Activated CD4-positive, CD25-positive, alpha-beta regulatory T cell (primary cell): ENCODE measurements around the gene TEX13A.
"Not testable (repeated sequence)": the region's sequence is repeated elsewhere in the genome, so short reads cannot be mapped to it uniquely, and the experiment has no call there.

Experiments
- DNase-seq, 4 experiments: peaks; one replicate each; lab custom pipeline; 2025; lab: John Stamatoyannopoulos, UW

Gene TEX13A, protein sequence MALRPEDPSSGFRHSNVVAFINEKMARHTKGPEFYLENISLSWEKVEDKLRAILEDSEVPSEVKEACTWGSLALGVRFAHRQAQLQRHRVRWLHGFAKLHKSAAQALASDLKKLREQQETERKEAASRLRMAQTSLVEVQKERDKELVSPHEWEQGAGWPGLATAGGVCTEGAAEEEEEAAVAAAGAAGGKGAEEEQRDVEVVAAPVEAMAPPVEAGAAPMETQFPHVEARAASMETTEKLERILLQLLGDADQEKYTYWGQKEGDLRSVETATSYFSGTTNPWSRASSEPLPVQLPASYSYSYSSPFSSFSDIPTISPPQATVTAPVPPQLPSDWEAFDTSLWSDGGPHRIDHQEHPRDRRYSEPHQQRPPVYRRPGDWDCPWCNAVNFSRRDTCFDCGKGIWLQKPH

DNA sequence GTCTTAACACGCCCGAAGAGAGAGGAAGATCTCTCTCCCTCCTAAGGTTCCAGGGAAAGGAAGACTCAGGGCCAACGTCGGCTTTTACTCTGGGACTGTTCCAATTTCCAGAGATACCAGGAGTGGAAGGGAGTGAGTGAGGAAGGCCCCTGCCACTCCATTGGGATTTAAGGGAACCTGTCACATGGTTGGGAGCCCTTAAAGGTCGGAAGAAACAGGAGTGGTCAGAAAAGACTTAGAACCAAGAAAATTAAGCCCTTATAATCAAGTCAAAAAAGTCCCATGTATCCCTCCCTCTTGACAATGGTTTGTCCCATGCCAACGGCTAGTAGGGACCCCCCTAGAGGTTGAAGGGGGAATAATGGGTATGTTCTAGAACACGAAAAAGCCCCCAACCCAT is at the start of gene TEX13A:
TEX13A (minus strand) TSS at position 59 of the 400 bp plus-strand sequence. CDS start 297 bp downstream, outside the sequence.
- DNase-seq: no peak

DNA sequence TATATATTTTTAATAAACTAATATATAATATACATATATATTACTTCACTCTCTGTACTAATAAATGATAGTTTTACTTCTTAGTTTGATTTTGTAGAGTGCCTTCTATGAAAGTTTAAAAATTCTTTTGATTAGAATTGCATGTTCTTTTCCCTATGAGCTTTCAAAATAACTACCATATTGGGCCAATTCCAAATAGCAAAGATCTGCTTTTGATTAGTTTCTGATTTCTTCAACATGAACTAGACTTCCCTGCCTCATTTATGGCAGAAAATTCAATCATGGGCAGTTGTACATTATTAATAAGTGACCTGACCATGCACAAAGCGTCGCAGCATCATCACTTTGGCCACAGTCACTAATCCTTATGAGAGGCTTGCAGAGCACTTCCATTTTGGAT is 48.9 kb upstream of the TEX13A start:
- DNase-seq: no peak

DNA sequence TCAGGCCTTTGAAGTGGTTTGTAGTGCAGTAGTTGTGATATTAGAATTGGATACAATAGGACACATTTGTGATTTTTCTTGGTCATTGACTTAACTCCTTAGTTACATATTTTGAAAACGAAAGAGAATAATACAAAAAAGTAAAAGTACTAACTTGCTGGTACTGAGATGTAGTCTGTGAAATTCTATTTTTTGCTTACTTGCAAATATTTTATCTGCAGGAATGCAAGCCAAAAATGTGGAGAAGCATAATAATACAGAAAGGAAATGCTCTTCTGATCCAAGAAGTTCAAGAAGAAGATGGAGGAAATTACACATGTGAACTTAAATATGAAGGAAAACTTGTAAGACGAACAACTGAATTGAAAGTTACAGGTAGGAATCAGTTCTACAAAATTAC is 46.7 kb upstream of the TEX13A start:
- no peak for DNase-seq

DNA sequence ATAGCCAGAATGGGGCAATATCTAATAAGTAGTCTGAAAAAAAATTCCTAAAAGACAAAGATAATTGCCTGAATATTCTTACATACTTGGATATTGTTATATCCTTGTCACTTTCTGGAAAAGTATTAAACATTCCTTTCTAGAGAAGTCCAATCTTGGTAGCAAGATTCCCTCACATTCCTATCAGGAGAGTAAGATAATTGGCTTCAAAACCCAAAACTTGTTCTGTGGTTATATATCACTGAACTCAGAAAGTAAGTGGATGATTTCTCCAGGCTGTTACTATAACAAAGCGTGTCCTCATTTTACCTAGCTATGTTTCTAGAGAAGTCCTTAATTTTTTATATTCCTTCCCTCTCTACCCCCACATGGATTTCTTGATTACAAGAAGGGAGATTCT is 46.0 kb upstream of the TEX13A start:
- DNase-seq: no peak

DNA sequence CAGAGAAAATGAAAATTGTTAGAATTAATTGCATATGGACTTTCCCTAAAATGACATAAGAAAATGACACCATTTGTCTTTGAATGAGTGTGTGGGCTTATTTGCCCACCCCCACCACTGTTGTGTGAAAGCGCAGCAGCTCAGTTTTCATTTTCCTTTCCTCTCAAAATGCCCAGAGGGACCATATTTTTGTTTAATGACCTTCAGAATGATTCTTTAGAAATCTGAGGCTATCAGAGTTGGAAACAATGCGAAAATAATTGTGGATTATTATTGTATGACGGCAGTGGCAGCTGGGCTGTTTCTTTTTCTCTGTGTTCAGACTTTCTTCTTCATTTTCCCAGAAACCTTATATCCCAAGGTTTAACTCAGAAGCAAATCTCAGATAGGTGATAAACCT is 44.6 kb upstream of the TEX13A start:
- DNase-seq: no peak

DNA sequence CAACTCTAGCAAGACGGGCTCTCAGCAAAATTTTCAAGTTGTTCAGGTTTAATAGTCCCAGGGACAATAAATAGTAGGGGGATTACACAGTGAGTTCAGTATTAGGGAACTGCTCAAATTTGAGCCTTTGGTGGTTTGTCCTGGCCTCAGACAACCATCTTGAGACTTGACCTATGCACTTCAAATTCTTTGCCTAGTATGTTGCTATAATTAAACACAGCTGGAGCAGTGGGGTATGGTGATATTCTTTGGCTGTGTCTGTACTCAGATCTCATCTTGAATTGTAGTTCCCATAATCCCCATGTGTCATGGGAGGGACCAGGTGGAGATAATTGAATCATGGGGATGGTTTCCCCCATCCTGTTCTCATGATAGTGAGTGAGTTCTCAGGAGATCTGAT is 43.3 kb upstream of the TEX13A start:
- no peak for DNase-seq

DNA sequence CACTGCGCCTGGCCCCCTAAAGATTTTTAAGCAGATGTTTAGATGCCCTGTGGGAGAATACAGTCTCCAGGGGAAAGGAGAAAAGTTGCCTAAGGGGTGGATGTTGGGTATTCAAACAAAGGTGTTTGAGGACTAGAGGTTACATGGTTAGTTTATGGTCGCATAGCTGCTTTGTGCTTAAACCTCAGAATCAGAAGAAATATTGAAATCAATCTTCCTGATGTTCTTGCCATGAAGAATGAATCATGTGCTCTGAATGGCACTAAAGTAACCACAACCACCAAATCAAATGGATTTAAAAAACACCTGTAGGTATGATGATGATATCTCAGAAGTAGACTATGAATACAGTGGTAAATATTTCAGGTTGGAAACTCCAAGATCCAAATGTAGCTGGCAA is 42.7 kb upstream of the TEX13A start:
- no peak for DNase-seq

DNA sequence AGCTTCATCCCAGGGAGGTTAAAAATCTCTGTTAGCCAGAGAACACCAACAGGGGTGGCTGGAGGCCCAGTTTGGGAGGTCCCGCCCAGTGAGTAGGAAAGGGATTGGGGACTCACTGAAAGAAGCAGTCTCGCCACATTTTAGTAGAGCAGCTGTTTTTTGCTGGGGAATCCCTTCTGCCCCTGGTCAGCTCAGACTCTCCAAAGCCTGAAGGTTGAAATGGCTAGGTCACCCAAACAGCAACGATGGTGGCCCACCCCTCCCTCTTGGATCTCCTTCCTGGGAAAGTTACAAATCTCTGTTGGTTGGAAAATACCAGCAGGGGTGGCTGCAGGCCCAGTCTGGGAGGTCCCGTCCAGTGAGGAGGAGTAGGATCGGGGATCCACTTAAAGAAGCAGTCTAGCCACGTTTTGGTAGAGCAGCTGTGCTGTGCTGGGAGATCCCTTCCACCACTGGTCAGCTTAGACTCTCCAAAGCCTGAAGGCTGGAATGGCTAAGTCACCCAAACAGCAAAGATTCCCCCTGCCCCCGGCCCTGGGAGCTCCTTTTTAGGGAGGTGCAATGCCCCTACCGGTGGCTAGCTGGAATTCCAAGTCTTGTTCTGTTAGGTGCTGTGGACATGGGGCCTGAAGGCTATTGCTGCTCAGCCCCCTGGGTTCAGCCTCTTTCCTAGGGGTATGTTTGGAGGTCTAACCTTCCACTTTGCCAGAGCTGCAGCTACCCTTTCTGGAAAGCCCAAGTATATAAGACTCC is 40.0 kb upstream of the TEX13A start:
- no peak for DNase-seq

DNA sequence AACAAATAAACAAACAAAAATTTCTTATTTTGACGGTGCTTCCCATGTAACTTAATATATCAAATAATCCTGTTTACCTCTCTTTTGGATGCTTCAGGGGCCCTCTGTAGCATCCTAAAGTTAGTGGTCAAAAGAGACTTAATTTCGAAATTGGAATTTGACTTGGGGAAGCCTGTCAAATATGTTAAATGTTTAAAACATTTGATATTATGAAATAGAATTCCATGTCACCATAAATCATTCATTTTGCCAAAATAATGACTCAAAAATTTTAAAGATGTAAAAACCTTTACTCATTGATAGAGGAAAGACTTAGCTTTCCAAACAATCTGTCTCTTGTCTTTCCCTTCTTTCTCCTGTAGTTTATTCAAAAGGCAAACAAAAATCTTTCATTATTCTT is 20.6 kb upstream of the TEX13A start:
- no peak for DNase-seq

DNA sequence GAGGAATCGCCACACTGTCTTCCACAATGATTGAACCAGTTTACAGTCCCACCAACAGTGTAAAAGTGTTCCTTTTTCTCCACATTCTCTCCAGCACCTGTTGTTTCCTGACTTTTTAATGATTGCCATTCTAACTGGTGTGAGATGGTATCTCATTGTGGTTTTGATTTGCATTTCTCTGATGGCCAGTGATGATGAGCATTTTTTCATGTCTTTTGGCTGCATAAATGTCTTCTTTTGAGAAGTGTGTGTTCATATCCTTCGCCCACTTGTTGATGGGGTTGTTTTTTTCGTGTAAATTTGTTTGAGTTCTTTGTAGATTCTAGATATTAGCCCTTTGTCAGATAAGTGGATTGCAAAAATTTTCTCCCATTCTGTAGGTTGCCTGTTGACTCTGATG is 16.9 kb upstream of the TEX13A start:
- not testable (repeated sequence) for DNase-seq

DNA sequence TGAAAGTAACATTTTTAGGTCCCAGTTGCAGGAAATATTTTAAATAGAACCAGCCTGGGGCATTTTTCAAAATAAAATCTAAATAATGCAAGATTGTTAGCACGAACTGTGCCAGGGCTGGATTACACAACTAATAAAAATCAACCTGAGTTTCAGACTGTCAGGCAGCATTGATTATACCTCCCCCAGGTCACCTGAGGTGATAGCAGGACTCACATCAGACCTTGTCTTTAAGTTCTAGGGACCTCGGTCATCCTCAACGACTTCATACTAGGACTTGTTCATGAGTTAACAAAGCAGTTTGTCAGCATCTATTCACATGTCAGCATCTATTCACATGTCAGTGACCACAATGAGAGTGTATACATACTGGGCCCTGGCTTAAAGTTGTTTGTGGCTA is 8.7 kb upstream of the TEX13A start:
- DNase-seq: no peak

DNA sequence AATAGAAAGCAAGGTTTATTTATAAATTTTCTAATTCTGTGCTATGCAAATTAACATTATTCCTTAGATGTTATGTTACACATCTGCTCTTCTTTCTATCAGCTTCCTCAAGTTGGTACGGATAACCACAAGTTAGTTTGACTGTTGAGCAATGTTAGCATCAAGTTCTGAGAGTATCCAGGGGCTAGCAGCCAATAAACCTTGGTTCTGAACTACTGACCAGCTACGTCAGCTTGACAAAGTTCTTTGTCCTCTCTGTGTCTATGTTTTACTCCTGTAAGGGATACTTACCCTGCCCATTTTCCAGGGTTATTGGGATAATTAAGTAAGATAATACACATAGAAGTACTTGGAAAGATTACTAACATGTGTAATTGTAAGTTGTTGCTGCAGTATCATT is 8.1 kb upstream of the TEX13A start:
- no peak for DNase-seq

- no peak for DNase-seq
These were observed 6.0 kb upstream of the TEX13A start for GRCh38 chrX:105226499-105226898.

DNA sequence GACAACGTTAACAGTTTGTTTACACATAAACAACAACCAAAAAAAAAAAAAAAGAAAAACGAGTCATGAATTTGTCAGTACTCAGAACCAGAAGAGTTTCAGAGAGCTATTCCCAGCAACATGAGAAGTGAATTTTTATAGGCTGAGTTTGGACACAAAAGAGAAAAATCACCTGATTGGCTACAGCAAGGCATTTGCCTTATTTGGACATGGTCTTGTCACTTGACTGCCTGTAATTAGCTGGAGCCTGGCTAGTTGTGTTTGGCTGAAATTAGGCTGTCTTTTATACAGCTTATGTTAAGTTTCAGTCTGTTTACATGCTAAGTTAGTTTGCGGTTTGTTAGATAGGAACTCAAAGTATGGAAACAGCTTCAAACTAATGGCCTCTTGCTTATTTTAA is 880 bp upstream of the TEX13A start:
- DNase-seq: no peak

DNA sequence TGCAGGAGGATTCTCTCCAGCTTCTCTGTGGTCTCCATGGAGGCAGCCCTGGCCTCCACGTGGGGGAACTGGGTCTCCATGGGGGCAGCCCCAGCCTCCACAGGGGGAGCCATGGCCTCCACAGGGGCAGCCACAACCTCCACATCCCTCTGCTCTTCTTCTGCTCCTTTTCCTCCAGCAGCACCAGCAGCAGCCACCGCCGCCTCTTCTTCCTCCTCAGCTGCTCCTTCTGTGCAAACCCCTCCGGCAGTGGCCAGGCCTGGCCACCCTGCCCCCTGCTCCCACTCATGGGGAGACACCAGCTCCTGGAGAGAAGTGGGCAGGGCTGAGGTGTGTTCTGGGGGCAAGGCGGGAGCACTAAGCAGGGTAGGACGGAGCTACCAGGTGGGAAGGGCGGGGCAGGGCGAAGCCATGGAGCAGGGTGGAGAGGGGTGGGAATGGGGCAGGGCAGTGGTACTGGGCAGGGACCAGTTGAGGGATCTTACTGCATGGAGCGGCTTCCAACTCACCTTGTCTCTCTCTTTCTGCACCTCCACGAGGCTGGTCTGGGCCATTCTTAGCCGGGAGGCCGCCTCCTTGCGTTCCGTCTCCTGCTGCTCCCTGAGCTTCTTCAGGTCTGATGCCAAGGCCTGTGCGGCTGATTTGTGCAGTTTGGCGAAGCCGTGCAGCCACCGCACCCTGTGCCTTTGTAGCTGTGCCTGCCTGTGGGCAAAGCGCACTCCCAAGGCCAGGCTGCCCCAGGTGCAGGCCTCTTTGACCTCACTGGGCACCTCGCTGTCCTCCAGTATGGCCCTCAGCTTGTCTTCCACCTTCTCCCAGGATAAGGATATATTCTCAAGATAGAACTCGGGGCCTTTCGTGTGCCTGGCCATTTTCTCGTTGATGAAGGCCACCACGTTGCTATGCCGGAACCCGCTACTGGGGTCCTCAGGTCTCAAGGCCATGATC is 766 bp downstream of the TEX13A start:
- DNase-seq: no peak

GRCh38 chrX:105211066-105211575 is 9.4 kb downstream of the TEX13A start:
- DNase-seq: no peak

DNA sequence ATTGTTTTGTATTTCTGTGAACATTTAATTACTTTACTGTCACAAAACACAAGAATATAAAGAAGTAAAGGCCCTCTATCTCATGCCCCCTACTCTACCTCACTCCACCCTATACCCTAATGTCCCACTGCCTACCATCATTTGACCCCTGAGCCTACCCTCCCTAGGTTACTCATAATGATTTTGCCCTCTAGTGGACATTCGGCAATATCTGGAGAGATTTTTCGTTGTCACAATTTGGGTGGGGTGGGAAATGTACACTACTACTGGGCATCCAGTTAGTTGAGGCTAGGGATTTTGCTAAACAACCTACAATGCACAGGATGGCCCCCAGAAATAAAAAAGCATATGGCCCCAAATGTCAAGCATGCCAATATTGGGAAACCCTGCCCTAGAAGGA is 10.2 kb downstream of the TEX13A start:
- DNase-seq: no peak

DNA sequence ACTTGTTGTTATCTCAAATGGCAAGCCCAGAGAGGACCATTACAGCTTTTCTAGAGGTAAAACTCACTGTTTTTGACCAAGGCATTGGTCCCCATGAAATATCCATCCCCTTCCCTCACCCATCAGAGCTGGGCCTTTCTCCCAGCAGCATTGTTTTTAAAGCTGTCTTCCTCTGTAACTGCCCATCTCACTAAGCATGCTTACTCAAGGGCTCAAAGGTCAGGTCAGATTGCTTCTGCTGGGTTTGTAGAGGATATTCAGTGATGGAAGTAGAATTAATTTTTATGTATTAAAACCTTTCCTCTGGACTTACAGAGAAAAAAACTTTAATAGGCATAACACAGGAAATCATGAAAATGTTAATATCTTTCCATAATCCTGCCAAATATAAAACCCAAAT is 11.1 kb downstream of the TEX13A start:
- DNase-seq: no peak

- DNase-seq: no peak
These were observed 28.6 kb downstream of the TEX13A start for GRCh38 chrX:105191878-105192277.

DNA sequence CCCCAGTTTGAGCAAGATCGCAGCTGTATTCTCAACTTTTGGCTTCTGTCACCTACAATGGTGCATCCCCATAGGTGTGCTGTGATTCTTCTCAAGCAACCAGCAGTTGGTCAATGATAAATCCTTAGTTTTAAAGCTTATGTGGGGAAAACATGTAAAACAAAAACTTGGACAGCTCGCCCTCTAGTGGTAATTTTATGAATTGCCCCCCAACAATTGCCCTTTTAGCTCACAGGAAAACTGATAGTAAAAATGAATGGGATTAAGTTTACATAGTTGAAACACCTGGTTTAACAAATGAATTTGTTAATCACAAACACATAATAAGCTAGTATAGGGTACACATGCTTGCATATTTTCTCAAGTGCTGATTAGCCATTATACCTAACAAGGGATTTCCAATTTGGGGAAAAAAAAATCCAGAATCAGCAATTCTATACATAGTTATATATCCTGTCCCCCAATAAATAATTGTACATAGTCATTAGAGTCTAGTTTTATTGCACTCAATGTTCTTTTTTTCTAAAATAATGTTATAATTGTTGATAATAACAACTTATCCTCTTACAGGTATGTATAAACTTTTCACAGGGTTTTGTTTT is 30.1 kb downstream of the TEX13A start:
- DNase-seq: no peak

- no peak for DNase-seq
These were observed 31.4 kb downstream of the TEX13A start for GRCh38 chrX:105189093-105189492.

DNA sequence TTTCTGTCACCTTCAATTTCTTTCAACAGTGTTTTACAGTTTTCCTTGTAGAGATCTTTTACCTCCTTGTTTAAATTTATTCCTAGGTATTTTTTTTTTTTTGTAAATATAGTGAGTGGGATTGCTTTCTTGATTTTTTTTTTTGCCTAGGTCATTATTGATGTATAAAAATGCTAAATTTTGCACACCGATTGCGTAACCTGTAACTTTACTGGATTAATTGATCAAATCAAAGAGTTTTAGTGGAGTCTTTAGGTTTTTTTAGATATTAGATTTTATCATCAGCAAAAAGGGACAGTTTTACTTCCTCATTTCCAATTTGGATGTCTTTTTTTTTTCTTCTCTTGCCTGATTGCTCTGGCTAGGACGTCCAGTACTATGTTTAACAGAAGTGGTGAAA is 40.9 kb downstream of the TEX13A start:
- DNase-seq: no peak
